Activated T-cell treated with anti-CD3 and anti-CD28 coated beads, Interleukin-2, amount 50 U/mL, for 24 hours (primary cell): ENCODE measurements around the gene SUN3.
"Not testable (repeated sequence)": the region's sequence is repeated elsewhere in the genome, so short reads cannot be mapped to it uniquely, and the experiment has no call there.

Experiments
- DNase-seq: peaks from one replicate; pipeline ENCODE4 v3.0.0-alpha.2; 2020
- H3K27ac Mint-ChIP-seq: 2 replicates; pipeline ENCODE4 v1.8.0; 2020; ENCODE audit warnings: mild to moderate bottlenecking, mixed read lengths
- H3K27me3 Mint-ChIP-seq: 2 replicates; pipeline ENCODE4 v1.8.0; 2020; ENCODE audit warnings: mixed read lengths
- H3K36me3 Mint-ChIP-seq: 2 replicates; pipeline ENCODE4 v1.8.0; 2020; ENCODE audit warnings: low read depth, mixed read lengths
- H3K4me1 Mint-ChIP-seq: 2 replicates; pipeline ENCODE4 v1.8.0; 2020; ENCODE audit warnings: low read depth, mixed read lengths
- H3K4me3 Mint-ChIP-seq: 2 replicates; pipeline ENCODE4 v1.8.0; 2020; ENCODE audit warnings: mild to moderate bottlenecking, moderate library complexity, mixed read lengths
- H3K9me3 Mint-ChIP-seq: 2 replicates; pipeline ENCODE4 v1.8.0; 2020; ENCODE audit warnings: mixed read lengths

The SUN3 gene

DNA sequence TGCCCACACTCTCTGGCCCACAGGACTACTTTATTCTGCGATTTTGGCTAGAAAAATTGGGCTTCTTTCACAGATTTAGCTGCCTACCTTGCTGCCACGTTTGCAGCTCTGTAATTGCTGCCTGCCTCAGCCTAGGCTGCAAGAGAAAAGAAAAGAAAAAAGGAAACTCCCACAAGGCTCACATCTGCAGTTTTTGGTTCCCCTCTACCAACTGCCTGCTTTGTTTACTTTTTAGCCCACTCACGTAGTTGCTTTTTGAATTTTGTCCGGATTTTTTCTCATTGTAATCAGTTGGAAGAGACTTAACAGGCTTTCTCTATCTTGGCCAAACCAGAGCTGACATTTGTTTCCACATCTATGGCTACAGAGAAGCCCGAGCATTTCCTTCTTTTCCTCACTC, 24.3 kb downstream of the SUN3 start:
- no peak for DNase-seq
- H3K9me3 Mint-ChIP-seq = no peaks in the 10 kb centered on the region
- H3K4me3 Mint-ChIP-seq = no peak overlapping the region
- H3K36me3 Mint-ChIP-seq = no peaks in the 10 kb centered on the region
- no peaks in the 10 kb centered on the region for H3K4me1 Mint-ChIP-seq
- H3K27ac Mint-ChIP-seq = no peak overlapping the region
- H3K27me3 Mint-ChIP-seq = no peaks in the 10 kb centered on the region

DNA sequence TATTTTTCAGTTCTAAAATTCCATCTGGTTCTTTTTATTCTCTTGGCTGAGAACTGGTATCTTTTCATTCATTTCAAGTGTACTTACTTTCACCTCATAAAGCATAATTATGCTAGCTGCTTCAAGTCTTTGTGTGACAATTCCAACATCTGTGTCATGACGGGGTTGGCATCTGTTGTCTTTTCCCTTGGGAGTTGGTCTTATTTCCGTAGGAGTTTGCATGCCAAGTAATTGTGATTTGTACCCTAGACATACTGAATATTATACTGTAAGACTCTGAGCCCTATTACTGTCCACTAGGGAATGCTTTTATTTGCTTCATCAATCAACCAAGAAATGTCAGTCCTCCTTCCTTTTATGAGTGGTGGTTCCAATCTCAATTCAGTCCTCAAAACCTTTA, 24.9 kb downstream of the SUN3 start:
- Mint-ChIP-seq H3K4me3 (no peak overlapping the region), H3K9me3 (no peaks in the 10 kb centered on the region), H3K27me3 (no peaks in the 10 kb centered on the region), H3K36me3 (no peaks in the 10 kb centered on the region), H3K27ac (no peak overlapping the region), H3K4me1 (no peaks in the 10 kb centered on the region)
- no peak for DNase-seq

- not testable (repeated sequence) for H3K27me3 Mint-ChIP-seq, H3K36me3 Mint-ChIP-seq, H3K4me1 Mint-ChIP-seq, H3K4me3 Mint-ChIP-seq, H3K27ac Mint-ChIP-seq, H3K9me3 Mint-ChIP-seq, DNase-seq
Measured at GRCh38 chr7:48000164-48000563, 28.7 kb downstream of the SUN3 start.

- peaks cover 4% of the 10 kb centered on the region for H3K9me3 Mint-ChIP-seq
- no peaks in the 10 kb centered on the region for H3K27me3 Mint-ChIP-seq
- H3K27ac Mint-ChIP-seq = no peak overlapping the region
- no peaks in the 10 kb centered on the region for H3K36me3 Mint-ChIP-seq
- no peaks in the 10 kb centered on the region for H3K4me1 Mint-ChIP-seq
- DNase-seq = no peak
- no peak overlapping the region for H3K4me3 Mint-ChIP-seq
Measured at GRCh38 chr7:47999413-47999812, 29.5 kb downstream of the SUN3 start.

DNA sequence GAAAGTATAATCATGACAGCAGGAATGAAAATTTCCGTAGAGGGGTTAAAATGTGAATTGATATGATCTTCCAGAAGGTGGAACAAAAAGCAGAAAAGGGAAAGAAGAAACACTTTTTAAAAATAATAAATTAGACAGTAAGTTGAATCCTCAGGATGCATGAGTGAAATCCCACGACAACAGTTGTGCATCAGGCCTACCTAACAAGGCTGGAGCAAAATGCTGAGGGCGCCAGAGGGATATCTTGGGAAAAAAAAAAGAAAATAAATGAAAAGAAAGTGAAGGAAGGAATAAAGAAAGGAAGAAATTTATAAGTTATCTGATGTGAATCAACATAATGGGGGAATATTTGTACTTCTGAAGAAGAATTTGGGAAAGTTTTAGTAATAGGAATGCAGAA, 36.5 kb downstream of the SUN3 start:
- Mint-ChIP-seq H3K27ac (peak overlapping the region; percentile 97), H3K4me3 (peak overlapping the region; percentile 83), H3K27me3 (no peaks in the 10 kb centered on the region), H3K9me3 (peaks cover 6% of the 10 kb centered on the region), H3K4me1 (peaks cover 20% of the 10 kb centered on the region), H3K36me3 (no peaks in the 10 kb centered on the region)
- no peak for DNase-seq

- peak; percentile 89 for DNase-seq
- Mint-ChIP-seq H3K9me3 (peaks cover 6% of the 10 kb centered on the region), H3K4me1 (peaks cover 20% of the 10 kb centered on the region), H3K36me3 (no peaks in the 10 kb centered on the region), H3K27me3 (no peaks in the 10 kb centered on the region), H3K27ac (peak overlapping the region; percentile 97), H3K4me3 (peak overlapping the region; percentile 83)
Measured at GRCh38 chr7:47991741-47992311, 37.1 kb downstream of the SUN3 start.

GRCh38 chr7:47991270-47991669, 37.6 kb downstream of the SUN3 start:
- no peak for DNase-seq
- Mint-ChIP-seq H3K27ac (peak overlapping the region; percentile 97), H3K4me1 (peaks cover 20% of the 10 kb centered on the region), H3K4me3 (peak overlapping the region; percentile 83), H3K36me3 (no peaks in the 10 kb centered on the region), H3K27me3 (no peaks in the 10 kb centered on the region), H3K9me3 (peaks cover 6% of the 10 kb centered on the region)

- H3K36me3 Mint-ChIP-seq = no peaks in the 10 kb centered on the region
- H3K9me3 Mint-ChIP-seq = peaks cover 6% of the 10 kb centered on the region
- H3K27me3 Mint-ChIP-seq = no peaks in the 10 kb centered on the region
- no peak overlapping the region for H3K27ac Mint-ChIP-seq
- DNase-seq = no peak
- peaks cover 20% of the 10 kb centered on the region for H3K4me1 Mint-ChIP-seq
- H3K4me3 Mint-ChIP-seq = no peak overlapping the region
Measured at GRCh38 chr7:47990592-47990991, 38.3 kb downstream of the SUN3 start.

DNA sequence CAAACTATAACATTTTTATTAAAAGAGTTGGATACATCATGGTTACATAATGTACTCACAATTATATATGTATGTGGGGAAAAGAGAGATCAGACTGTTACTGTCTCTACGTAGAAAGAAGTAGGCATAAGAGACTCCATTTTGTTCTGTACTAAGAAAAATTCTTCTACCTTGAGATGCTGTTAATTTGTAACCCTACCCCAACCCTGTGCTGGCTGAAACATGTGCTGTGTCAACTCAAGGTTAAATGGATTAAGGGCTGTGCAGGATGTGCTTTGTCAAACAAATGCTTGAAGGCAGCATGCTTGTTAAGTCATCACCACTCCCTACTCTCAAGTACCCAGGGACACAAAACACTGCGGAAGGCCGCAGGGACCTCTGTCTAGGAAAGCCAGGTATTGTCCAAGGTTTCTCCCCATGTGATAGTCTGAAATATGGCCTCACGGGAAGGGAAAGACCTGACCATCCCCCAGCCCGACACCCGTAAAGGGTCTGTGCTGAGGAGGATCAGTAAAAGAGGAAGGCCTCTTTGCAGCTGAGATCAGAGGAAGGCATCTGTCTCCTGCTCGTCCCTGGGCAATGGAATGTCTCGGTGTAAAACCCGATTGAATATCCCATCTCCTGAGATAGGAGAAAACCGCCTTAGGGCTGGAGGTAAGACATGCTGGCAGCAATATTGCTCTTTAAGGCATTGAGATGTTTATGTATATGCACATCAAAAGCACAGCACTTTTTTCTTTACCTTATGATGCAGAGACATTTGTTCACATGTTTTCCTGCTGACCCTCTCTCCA, 39.1 kb downstream of the SUN3 start:
- H3K27ac Mint-ChIP-seq, DNase-seq, H3K36me3 Mint-ChIP-seq, H3K27me3 Mint-ChIP-seq, H3K4me3 Mint-ChIP-seq, H3K9me3 Mint-ChIP-seq: not testable (repeated sequence)
- peaks cover 20% of the 10 kb centered on the region for H3K4me1 Mint-ChIP-seq

GRCh38 chr7:47988496-47989386, 40.2 kb downstream of the SUN3 start:
- Mint-ChIP-seq H3K36me3 (no peaks in the 10 kb centered on the region), H3K27me3 (no peaks in the 10 kb centered on the region), H3K9me3 (peaks cover 2% of the 10 kb centered on the region), H3K4me1 (peaks cover 20% of the 10 kb centered on the region), H3K27ac (no peak overlapping the region), H3K4me3 (no peak overlapping the region)
- no peak for DNase-seq

- Mint-ChIP-seq H3K9me3 (no peaks in the 10 kb centered on the region), H3K36me3 (peaks cover 17% of the 10 kb centered on the region), H3K4me3 (no peak overlapping the region), H3K27me3 (no peaks in the 10 kb centered on the region), H3K4me1 (peaks cover 16% of the 10 kb centered on the region), H3K27ac (no peak overlapping the region)
- DNase-seq = no peak
Measured at GRCh38 chr7:47982610-47983009, 46.3 kb downstream of the SUN3 start.

GRCh38 chr7:47980648-47981047, 48.3 kb downstream of the SUN3 start:
- not testable (repeated sequence) for H3K27me3 Mint-ChIP-seq, H3K4me3 Mint-ChIP-seq, H3K27ac Mint-ChIP-seq, H3K9me3 Mint-ChIP-seq, DNase-seq
- Mint-ChIP-seq H3K4me1 (peaks cover 28% of the 10 kb centered on the region), H3K36me3 (peaks cover 36% of the 10 kb centered on the region)

DNA sequence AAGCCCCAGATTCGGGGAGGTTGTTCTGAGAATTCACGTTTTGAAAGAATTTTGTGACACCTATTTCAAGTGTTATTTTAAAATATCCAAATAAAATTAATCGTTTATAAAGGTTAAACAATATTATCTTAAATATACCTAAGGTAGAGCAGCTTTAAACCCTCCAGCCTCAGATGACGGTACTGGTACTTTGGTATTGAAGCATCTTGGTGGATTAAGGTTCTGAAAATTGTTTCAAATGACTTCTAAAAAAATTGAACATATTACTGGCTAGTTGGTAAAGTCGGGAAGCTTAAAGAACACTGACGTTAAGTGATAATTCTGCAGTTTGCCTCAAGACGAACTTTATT, 49.1 kb downstream of the SUN3 start:
- no peaks in the 10 kb centered on the region for H3K27me3 Mint-ChIP-seq
- peak overlapping the region; percentile 94 for H3K27ac Mint-ChIP-seq
- peak overlapping the region; percentile 87 for H3K4me3 Mint-ChIP-seq
- peaks cover 28% of the 10 kb centered on the region for H3K4me1 Mint-ChIP-seq
- H3K9me3 Mint-ChIP-seq = no peaks in the 10 kb centered on the region
- H3K36me3 Mint-ChIP-seq = peaks cover 44% of the 10 kb centered on the region
- no peak for DNase-seq

DNA sequence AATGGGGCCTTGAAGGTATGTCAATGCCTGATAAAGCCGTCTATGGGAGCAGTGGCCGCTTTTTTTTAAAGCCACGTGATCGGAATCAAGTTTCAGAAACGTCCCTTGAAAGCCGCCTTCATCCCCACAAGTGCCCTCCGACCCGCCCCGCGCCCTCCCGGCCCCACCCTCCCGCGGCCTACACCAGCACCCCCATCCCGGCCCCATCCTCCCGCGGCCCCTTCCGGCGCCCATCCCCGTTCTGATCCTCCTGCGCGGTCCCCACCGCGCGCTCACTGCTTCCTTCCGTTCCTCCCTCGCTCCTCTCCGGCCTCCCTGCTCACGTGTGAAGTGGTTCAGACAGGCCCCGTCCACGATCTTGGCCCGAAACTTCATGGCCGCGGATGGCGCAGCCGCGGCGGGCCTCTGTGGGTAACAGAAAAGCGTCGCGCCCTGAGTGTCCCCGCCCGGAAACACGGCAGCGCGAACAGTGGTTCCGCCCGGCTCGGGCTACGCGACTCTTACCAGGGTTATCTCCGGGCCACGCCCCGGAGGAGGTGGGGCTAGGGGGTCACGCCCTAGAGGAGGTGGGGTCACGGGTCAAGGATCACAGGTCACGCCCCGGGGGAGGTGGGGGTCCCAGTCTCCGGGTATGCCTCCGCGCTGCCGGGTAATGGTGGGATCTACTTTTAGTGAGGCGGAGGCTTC, 49.6 kb downstream of the SUN3 start, which contains the start of gene HUS1:
HUS1 (minus strand) TSS at position 471 of the 687 bp plus-strand sequence; CDS start at position 375, 96 bp downstream.
- Mint-ChIP-seq H3K4me1 (peaks cover 33% of the 10 kb centered on the region), H3K27ac (peak within 1 kb of the TSS; percentile 94), H3K36me3 (peaks cover 49% of the 10 kb centered on the region), H3K4me3 (peak within 1 kb of the TSS; percentile 87), H3K9me3 (no peaks in the 10 kb centered on the region), H3K27me3 (no peaks in the 10 kb centered on the region)
- DNase-seq = peak; percentile 96
